T-helper 1 cell (primary cell): Measurements from ENCODE around the gene TAGLN2.
A peak's percentile ranks its signal among the peaks of the same experiment; 100 is the strongest.

Source experiments
- DNase-seq, 5 donors: peaks; one replicate each; pipeline ENCODE4 v3.0.0-alpha.2; 2012 to 2020

TAGLN2 gene

GRCh38 chr1:159949123-159949522 is 23.8 kb upstream of the TAGLN2 start:
- no peak for DNase-seq

- no peak for DNase-seq
Observed at GRCh38 chr1:159947942-159948341, 22.6 kb upstream of the TAGLN2 start.

- DNase-seq: no peak
Observed at GRCh38 chr1:159946242-159947187, 21.2 kb upstream of the TAGLN2 start.

GRCh38 chr1:159945483-159946241 is 20.4 kb upstream of the TAGLN2 start, which contains the start of gene IGSF9:
Gene IGSF9, minus strand, starts transcription at chr1:159945613. Its CDS starts 2,159 bp downstream, at chr1:159943454.
- peak; percentile 29 to 62 (median 54) for DNase-seq

- DNase-seq: no peak
Observed at GRCh38 chr1:159944623-159945455, 19.5 kb upstream of the TAGLN2 start.

- no peak for DNase-seq
Observed at GRCh38 chr1:159943908-159944622, 18.8 kb upstream of the TAGLN2 start.

- no peak for DNase-seq
Observed at GRCh38 chr1:159943278-159943640, 18.0 kb upstream of the TAGLN2 start.

GRCh38 chr1:159942632-159943277 is 17.4 kb upstream of the TAGLN2 start:
- DNase-seq: no peak

GRCh38 chr1:159941591-159942560 is 16.6 kb upstream of the TAGLN2 start:
- DNase-seq: no peak

GRCh38 chr1:159941141-159941540 is 15.8 kb upstream of the TAGLN2 start:
- no peak for DNase-seq

GRCh38 chr1:159940006-159940620 is 14.8 kb upstream of the TAGLN2 start:
- DNase-seq: no peak

- DNase-seq: no peak
Observed at GRCh38 chr1:159939678-159940002, 14.3 kb upstream of the TAGLN2 start.

GRCh38 chr1:159938905-159939677 is 13.8 kb upstream of the TAGLN2 start:
- DNase-seq: no peak

- peak in 1 of 5 donors; percentile 20 for DNase-seq
Observed at GRCh38 chr1:159938211-159938852, 13.0 kb upstream of the TAGLN2 start.

- no peak for DNase-seq
Observed at GRCh38 chr1:159937054-159937750, 11.9 kb upstream of the TAGLN2 start.

GRCh38 chr1:159936273-159936904 is 11.1 kb upstream of the TAGLN2 start:
- DNase-seq: peak; percentile 56 to 81 (median 64)

- no peak for DNase-seq
Observed at GRCh38 chr1:159935719-159936272, 10.5 kb upstream of the TAGLN2 start.
